Heart left ventricle (tissue), 16 donors: ENCODE data around the gene RNF145. TPM values are rescaled to one million over a fixed set of nuclear protein-coding genes. Genes with fewer than 3 reads are reported as not detected.

Experiments
- ATAC-seq, 4 donors: fragments of 200-7000 bp; cut with Tn5 transposase; one replicate each; pipeline ENCODE4 v1.9.1; 2020 to 2022; ENCODE audit warnings: moderate library complexity in 4 of 4, mild to moderate bottlenecking in 3 of 4, moderate number of reproducible peaks in 1 of 4
- DNase-seq, 5 donors: peaks; one replicate each; pipeline ENCODE4 v3.0.0-alpha.2; 2020
- H3K27ac ChIP-seq, 12 donors: fragments of 200-600 bp; sonication (generic) in 4 of 12; one replicate each; pipeline versions ENCODE4 v1.5.0 to v1.8.0; 2016 to 2022; ENCODE audit warnings: mild to moderate bottlenecking in 2 of 12
- H3K27me3 ChIP-seq, 9 donors: fragments of 200-600 bp; sonication (generic) in 2 of 9; one replicate each; pipeline versions ENCODE4 v1.5.1 to v1.8.0; 2016 to 2022; ENCODE audit warnings: mild to moderate bottlenecking in 3 of 9
- H3K36me3 ChIP-seq, 9 donors: fragments of 200-600 bp; sonication (generic) in 2 of 9; one replicate each; pipeline versions ENCODE4 v1.5.0 to v1.8.0; 2018 to 2022; ENCODE audit warnings: mild to moderate bottlenecking in 2 of 9
- H3K4me1 ChIP-seq, 12 donors: fragments of 200-600 bp; sonication (generic) in 4 of 12; one replicate each; pipeline versions ENCODE4 v1.5.0 to v1.8.0; 2016 to 2022; ENCODE audit warnings: mild to moderate bottlenecking in 3 of 12
- H3K4me3 ChIP-seq, 12 donors: fragments of 200-600 bp; sonication (generic) in 4 of 12; one replicate each; pipeline versions ENCODE4 v1.5.0 to v1.8.0; 2017 to 2022; ENCODE audit warnings: mild to moderate bottlenecking in 9 of 12, moderate library complexity in 4 of 12
- H3K9me3 ChIP-seq, 12 donors: fragments of 200-600 bp; sonication (generic) in 4 of 12; one replicate each; pipeline versions ENCODE4 v1.5.0 to v1.8.0; 2016 to 2022; ENCODE audit warnings: mild to moderate bottlenecking in 1 of 12
- CTCF ChIP-seq, 12 donors: fragments of 200-600 bp; sonication (generic) in 4 of 12; IDR thresholded peaks; one replicate each; pipeline versions ENCODE4 v1.5.0 to v1.8.0; 2018 to 2022; ENCODE audit warnings: antibody characterized with exemption in 12 of 12, mild to moderate bottlenecking in 5 of 12
- POLR2A ChIP-seq, 2 donors: fragments of 450-650 bp; IDR thresholded peaks; one replicate each; pipeline ENCODE4 v1.6.1; 2017; ENCODE audit warnings: antibody characterized with exemption in 2 of 2, mild to moderate bottlenecking in 2 of 2, moderate library complexity in 2 of 2
- WGBS, 4 donors: extraction: QIAGEN DNeasy Blood & Tissue Kit in 2 of 4; methylation state at CpG; one replicate each; pipeline versions ENCODE4 v1.1.5 to v1.1.7; 2013 to 2018; 5-methylcytosine and 5-hydroxymethylcytosine counted together
- intact Hi-C, 10 donors: fragments of 100-400 bp; cut with DNase I; formaldehyde crosslinking; loops; one replicate each; pipeline versions ENCODE4 v1.11.1 to v1.14.2; 2022
- polyA plus RNA-seq, 2 donors: library from polyadenylated mRNA; stranded (reverse); fragments of 200-250 nt; gene quantifications; one replicate each; pipeline ENCODE4 v1.2.3, GENCODE V29; 2013
- total RNA-seq, 9 donors: library from RNA; depleted of rRNA in 2 of 9; stranded (reverse); fragments of >200 nt in 2 of 9; fragmentation: NEBNext Ultra II Directional in 3 of 9; extraction: Animal tissue kit (Norgen Biotek cat#: 25700) in 3 of 9; gene quantifications; one replicate each; pipeline versions ENCODE4 v1.1.0 to v1.2.4, GENCODE V29; 2016 to 2023
- donor health status: ischemic (EF 13 %, LVEDD 7.1; RV severe dilation, severe dysfunction).
- donor health status: healthy with polysubstance abuse.
- donor health status: DM: no; HTN: yes; CAD: no.
- donor health status: DM: no; HTN: no; CAD: no.
- donor health status: ischemic (EF 25% LVEDD 6.9; RV normal size, moderate dysfunction).
- donor health status: ischemic (EF 25% LVEDD 5.7; RV mildly dilated, moderate dysfunction).
- donor health status: healthy.
- donor health status: DM: yes; HTN: yes; CAD: no.
- donor health status: ischemic (EF 35%, LVEDD 5.7; RV mildly dilated, moderate dysfunction).
- donor health status: nonischemic (EF 11% LVEDD 7.7; RV severe dilation, severe dysfunction).
- donor health status: DM: yes; HTN: yes; CAD: no.
- donor health status: PGD.
- donor health status: ischemic (EF 29% LVEDD 5.4; RV normal size, mild dysfunction).
- donor health status: nonischemic (EF 23%, LVEDD 6.1; RV moderate dilation, normal function).

RNF145 gene
- total and polyA plus RNA-seq, 11 donors: 6.2 to 69.0 (median 25.2) TPM

- peaks cover 0 to 79% (median 48%) of the 10 kb centered on the region in 12 donors for H3K4me1 ChIP-seq
- H3K36me3 ChIP-seq: peaks cover 0 to 35% (median 3%) of the 10 kb centered on the region in 9 donors
- no peak for TF ChIP-seq POLR2A (IDR thresholded peaks at IDR 0.05)
- TF ChIP-seq CTCF (IDR thresholded peaks at IDR 0.05): no peak
- DNase-seq: no peak
- intact Hi-C loops: no loop called here
- no peaks in the 10 kb centered on the region for H3K9me3 ChIP-seq
- no peak overlapping the region for H3K4me3 ChIP-seq
- no peak for ATAC-seq
- H3K27ac ChIP-seq: peak overlapping the region in 1 of 12 donors; percentile 89
- 73 to 84% (median 78%) methylated on average over 3 of the region's 3 CpGs for WGBS, 4 donors
- no peaks in the 10 kb centered on the region for H3K27me3 ChIP-seq
Observed at GRCh38 chr5:159184236-159184635, 25.1 kb downstream of the RNF145 start.

- Histone ChIP-seq H3K36me3 (peaks cover 0 to 28% (median 3%) of the 10 kb centered on the region in 9 donors), H3K4me1 (peaks cover 0 to 84% (median 54%) of the 10 kb centered on the region in 12 donors), H3K4me3 (no peak overlapping the region), H3K27me3 (no peaks in the 10 kb centered on the region), H3K9me3 (no peaks in the 10 kb centered on the region), H3K27ac (peak overlapping the region in 8 of 12 donors; percentile 4 to 89 (median 21))
- DNase-seq (no peak), ATAC-seq (no peak)
- TF ChIP-seq POLR2A (IDR thresholded peaks at IDR 0.05) (no peak), CTCF (IDR thresholded peaks at IDR 0.05) (no peak)
- intact Hi-C loops: no loop called here
- WGBS, 4 donors: 0 to 83% (median 0%) methylated on average over 1 of the region's 1 CpG
Observed at GRCh38 chr5:159183247-159183646, 26.1 kb downstream of the RNF145 start.

- TF ChIP-seq POLR2A (IDR thresholded peaks at IDR 0.05) (no peak), CTCF (IDR thresholded peaks at IDR 0.05) (no peak)
- no peak overlapping the region for H3K4me3 ChIP-seq
- peaks cover 0 to 28% (median 3%) of the 10 kb centered on the region in 9 donors for H3K36me3 ChIP-seq
- no peaks in the 10 kb centered on the region for H3K9me3 ChIP-seq
- ATAC-seq (no peak), DNase-seq (no peak)
- no peaks in the 10 kb centered on the region for H3K27me3 ChIP-seq
- intact Hi-C loops: no loop called here
- H3K27ac ChIP-seq: peak overlapping the region in 10 of 12 donors; percentile 6 to 89 (median 30)
- H3K4me1 ChIP-seq: peaks cover 0 to 88% (median 54%) of the 10 kb centered on the region in 12 donors
- WGBS, 4 donors: 58 to 67% (median 61%) methylated on average over 1 of the region's 1 CpG
Observed at GRCh38 chr5:159182691-159183090, 26.7 kb downstream of the RNF145 start.

- intact Hi-C loops: loop anchor here in 1 of 10 donors (2.0 kb wide), 1 partner anchor 27 kb away; the partner anchor contains the start of gene RNF145
- H3K4me1 ChIP-seq: peaks cover 0 to 92% (median 54%) of the 10 kb centered on the region in 12 donors
- WGBS, 4 donors: 85 to 87% (median 86%) methylated on average over 4 of the region's 4 CpGs
Observed at GRCh38 chr5:159181651-159182050, 27.7 kb downstream of the RNF145 start.

More at GRCh38 chr5:159181651-159182050, 27.7 kb downstream of the RNF145 start:
- H3K9me3 ChIP-seq: no peaks in the 10 kb centered on the region
- DNase-seq (no peak), ATAC-seq (no peak)
- H3K27me3 ChIP-seq: no peaks in the 10 kb centered on the region
- H3K4me3 ChIP-seq: no peak overlapping the region
- H3K36me3 ChIP-seq: peaks cover 0 to 28% (median 3%) of the 10 kb centered on the region in 9 donors
- TF ChIP-seq CTCF (IDR thresholded peaks at IDR 0.05) (no peak), POLR2A (IDR thresholded peaks at IDR 0.05) (no peak)
- H3K27ac ChIP-seq: peak overlapping the region in 7 of 12 donors; percentile 2 to 89 (median 40)
